ENCODE results near the gene SYNGAP1.

GRCh38 chr6:33407132-33407718, 12.6 kb upstream of the SYNGAP1 start:
- TF ChIP-seq CTCF (conservative IDR thresholded peaks at IDR 0.05) = no peak
- TF ChIP-seq ZFX (IDR thresholded peaks at IDR 0.05) = no peak

All from C4-2B (cell line).